ENCODE data around the gene ABR. TPM values are rescaled to one million over a fixed set of nuclear protein-coding genes. Genes with fewer than 3 reads are reported as not detected.

The ABR gene
- total and polyA plus RNA-seq, 2 of the 8 experiments (the other 6 are each of a cell fraction or from before 2014, with no cell fraction given), result 44.8 to 47.2 TPM

DNA sequence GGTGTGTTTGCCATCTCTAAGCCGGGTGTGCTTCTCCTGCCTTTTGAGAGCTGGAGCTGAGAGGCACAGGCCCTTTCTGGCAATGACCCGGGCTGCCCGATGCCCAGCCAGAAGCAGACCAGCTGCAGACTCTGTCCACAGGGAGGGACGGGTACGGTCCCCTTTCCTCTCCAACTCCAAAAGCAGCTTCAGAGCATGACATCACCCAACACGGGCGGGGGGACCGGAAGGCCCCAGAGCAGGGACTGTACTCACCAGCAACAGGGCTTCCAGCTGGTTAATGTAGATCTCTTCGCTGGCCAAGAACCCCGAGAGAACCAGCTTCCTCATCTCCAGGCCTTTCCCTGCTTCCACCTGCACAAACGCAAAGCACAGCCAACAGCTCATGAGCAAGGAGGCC is 79.4 kb downstream of the ABR start:
- WGBS, 2 experiments (ENCODE audit: extremely low coverage in 1 of 2, insufficient coverage in 1 of 2, insufficient read length in 1 of 2, insufficient replicate concordance in 2 of 2, low coverage in 1 of 2, low lambda C conversion rate in 2 of 2, missing lambda C conversion rate in 1 of 2), result 88% methylated on average over 10 of the region's 11 CpGs; no CpG with 5 or more reads in 1 of the 2 experiments
- no peaks in the 10 kb centered on the region for H3K9me3 ChIP-seq (ENCODE audit: insufficient read depth in 2 of 2, low read depth in 1 of 2, low read length in 1 of 2)
- DNase-seq (ENCODE audit: low read depth in 1 of 2, low spot score in 2 of 2), result no peak

More for the DNA sequence above, 79.4 kb downstream of the ABR start:
- no peaks in the 10 kb centered on the region; a peak in 1 of 7 replicates for H3K27me3 ChIP-seq (replicated peaks in 1 of 4; ENCODE audit: control insufficient read depth in 3 of 4, extremely low read depth in 1 of 4, insufficient read depth in 3 of 4, low read length in 3 of 4)
- no peak overlapping the region for H2BK120ac ChIP-seq (replicated peaks; ENCODE audit: low read depth, low read length)
- no peak overlapping the region for H3K56ac ChIP-seq (replicated peaks; ENCODE audit: insufficient read length, low read depth, low read length)
- CTCF ChIA-PET (ENCODE audit: partially characterized antibody), result interaction anchor here (0.9 to 3.1 kb wide), 3 partner anchors 42 to 892 kb away, joined by 3 to 11 read pairs (median 6); no protein-coding TSS in a partner anchor
- no peak for FAIRE-seq
- no peak overlapping the region for H3K4me3 ChIP-seq (ENCODE audit: extremely low read depth in 1 of 4, insufficient read depth in 2 of 4, low read depth in 3 of 4, low read length in 4 of 4)
- no peaks in the 10 kb centered on the region for H3K23me2 ChIP-seq (ENCODE audit: low read depth, low read length)
- no peak overlapping the region for H3K23ac ChIP-seq (ENCODE audit: insufficient read length)
- H3K27ac ChIP-seq (ENCODE audit: low read depth, low read length), result no peak overlapping the region
- H2BK12ac ChIP-seq (ENCODE audit: low read depth, low read length), result no peak overlapping the region
- no peak overlapping the region for H2BK20ac ChIP-seq (ENCODE audit: low read length)
- H3K79me1 ChIP-seq (ENCODE audit: low read depth, low read length), result 0 out of 2 replicates have a peak, but pooled peaks cover 2% of the 10 kb centered on the region
- H4K91ac ChIP-seq (replicated peaks; ENCODE audit: insufficient read length, low read length), result no peak overlapping the region
- H3K18ac ChIP-seq (ENCODE audit: extremely low read depth, low read length), result no peak overlapping the region
- H2BK5ac ChIP-seq (ENCODE audit: low read depth, low read length), result no peak overlapping the region
- no peak overlapping the region for H2BK15ac ChIP-seq (ENCODE audit: low read length)
- H2AK5ac ChIP-seq (ENCODE audit: low read depth, low read length), result no peak overlapping the region
- no peak overlapping the region for H2AFZ ChIP-seq (ENCODE audit: low read length)
- no peaks in the 10 kb centered on the region; a peak in 1 of 7 replicates for H3K4me1 ChIP-seq (replicated peaks in 1 of 4; ENCODE audit: control insufficient read depth in 3 of 4, insufficient read depth in 4 of 4, low read length in 3 of 4)
- H4K20me1 ChIP-seq (replicated peaks in 1 of 2; ENCODE audit: control insufficient read depth in 1 of 2, insufficient read depth in 2 of 2, low read length in 2 of 2), result peaks cover under 1 to 4% of the 10 kb centered on the region in 2 experiments
- H3K9ac ChIP-seq (replicated peaks in 1 of 4; ENCODE audit: extremely low read depth in 1 of 4, low read depth in 3 of 4, low read length in 3 of 4), result no peak overlapping the region
- POLR2A ChIA-PET (ENCODE audit: partially characterized antibody), result interaction anchor here (0.6 to 1.1 kb wide), 3 partner anchors 10 to 1225 kb away, joined by 3 to 4 read pairs (median 3); no protein-coding TSS in a partner anchor
- no peak overlapping the region for H3K14ac ChIP-seq (ENCODE audit: insufficient read length)
- H3K79me2 ChIP-seq (ENCODE audit: control insufficient read depth in 1 of 2, insufficient read depth in 2 of 2, low read length in 2 of 2), result no peaks in the 10 kb centered on the region
- H3K36me3 ChIP-seq (ENCODE audit: control insufficient read depth in 2 of 4, insufficient read depth in 4 of 4, low read length in 3 of 4), result no peaks in the 10 kb centered on the region; a peak in 1 of 8 replicates
- H4K8ac ChIP-seq (ENCODE audit: extremely low read depth, insufficient read depth, low read length), result no peak overlapping the region
- no peak overlapping the region for H3K4me2 ChIP-seq (ENCODE audit: insufficient read depth in 1 of 2, low read depth in 2 of 2, low read length in 2 of 2)
- no peak overlapping the region for H3K4ac ChIP-seq (replicated peaks; ENCODE audit: insufficient read length, low read depth, low read length)
- TF ChIP-seq JUN (IDR thresholded peaks at IDR 0.05; ENCODE audit: low read depth, low read length) (no peak), ATF2 (IDR thresholded peaks at IDR 0.05; ENCODE audit: low read length) (no peak), ZNF274 (IDR thresholded peaks at IDR 0.05; ENCODE audit: borderline replicate concordance, extremely low read depth, low read length) (no peak), KDM5A (IDR thresholded peaks at IDR 0.05; ENCODE audit: low read length) (no peak), FOSL1 (IDR thresholded peaks at IDR 0.05; ENCODE audit: insufficient read depth, low read depth, low read length) (no peak), SAP30 (IDR thresholded peaks at IDR 0.05; ENCODE audit: insufficient read depth, insufficient replicate concordance, low read length) (no peak), SIN3A (conservative IDR thresholded peaks at IDR 0.05 in 1 of 2, IDR thresholded peaks at IDR 0.05 in 1 of 2; ENCODE audit: low read depth in 1 of 2, low read length in 2 of 2) (no peak)
- H4K5ac ChIP-seq (ENCODE audit: insufficient read length, low read depth, low read length), result no peak overlapping the region
